ENCODE measurements around the gene SLC43A2. TPM values are rescaled to one million over a fixed set of nuclear protein-coding genes. Genes with fewer than 3 reads are reported as not detected.

SLC43A2 gene
- total RNA-seq, 1 experiment from 2014 or later: 12.6 TPM

- intact Hi-C loops (cut with micrococcal nuclease): no loop called here
- Histone ChIP-seq H4K20me1 (ENCODE audit: insufficient read depth) (no peaks in the 10 kb centered on the region), H2AFZ (ENCODE audit: low read depth, low read length, poor library complexity, severe bottlenecking) (no peak overlapping the region), H3K27ac (ENCODE audit: low read depth, low read length) (no peak overlapping the region), H3K36me3 (ENCODE audit: control insufficient read depth in 1 of 2, insufficient read depth in 2 of 2, low read length in 2 of 2) (no peaks in the 10 kb centered on the region), H3K9me3 (ENCODE audit: control insufficient read depth in 1 of 2, insufficient read depth in 1 of 2, low read depth in 1 of 2, low read length in 2 of 2) (no peaks in the 10 kb centered on the region), H3K79me2 (ENCODE audit: insufficient read depth, low read length) (no peaks in the 10 kb centered on the region), H3K4me1 (ENCODE audit: control insufficient read depth in 1 of 2, insufficient read depth in 2 of 2, low read length in 2 of 2) (peaks cover 14 to 46% of the 10 kb centered on the region in 2 experiments), H3K27me3 (ENCODE audit: insufficient read depth, low read length) (no peaks in the 10 kb centered on the region), H3K9me2 (ENCODE audit: insufficient read depth) (no peaks in the 10 kb centered on the region), H3K9ac (ENCODE audit: low read length) (no peak overlapping the region), H3K4me3 (replicated peaks in 1 of 2; ENCODE audit: low read depth in 1 of 2, low read length in 2 of 2) (no peak overlapping the region), H3K4me2 (ENCODE audit: low read length) (no peak overlapping the region)
- DNase-seq (ENCODE audit: low read depth, low spot score) (no peak), ATAC-seq (no peak)
- RAD21 ChIA-PET (ENCODE audit: low non-redundant PET in 1 of 2, low total read pairs in 2 of 2, uncharacterized antibody in 2 of 2, unreplicated experiment in 2 of 2): no interaction called here
- CTCF ChIA-PET: interaction anchor here (0.8 kb wide), 1 partner anchor 51 kb away, joined by 3 read pairs; no protein-coding TSS in a partner anchor
- no TSS peak for BruUV-seq (replicated peaks)
- POLR2A ChIA-PET: interaction anchor here (1.2 kb wide), 1 partner anchor 10 kb away, joined by 3 read pairs; no protein-coding TSS in a partner anchor
- TF ChIP-seq, protein P1, sequence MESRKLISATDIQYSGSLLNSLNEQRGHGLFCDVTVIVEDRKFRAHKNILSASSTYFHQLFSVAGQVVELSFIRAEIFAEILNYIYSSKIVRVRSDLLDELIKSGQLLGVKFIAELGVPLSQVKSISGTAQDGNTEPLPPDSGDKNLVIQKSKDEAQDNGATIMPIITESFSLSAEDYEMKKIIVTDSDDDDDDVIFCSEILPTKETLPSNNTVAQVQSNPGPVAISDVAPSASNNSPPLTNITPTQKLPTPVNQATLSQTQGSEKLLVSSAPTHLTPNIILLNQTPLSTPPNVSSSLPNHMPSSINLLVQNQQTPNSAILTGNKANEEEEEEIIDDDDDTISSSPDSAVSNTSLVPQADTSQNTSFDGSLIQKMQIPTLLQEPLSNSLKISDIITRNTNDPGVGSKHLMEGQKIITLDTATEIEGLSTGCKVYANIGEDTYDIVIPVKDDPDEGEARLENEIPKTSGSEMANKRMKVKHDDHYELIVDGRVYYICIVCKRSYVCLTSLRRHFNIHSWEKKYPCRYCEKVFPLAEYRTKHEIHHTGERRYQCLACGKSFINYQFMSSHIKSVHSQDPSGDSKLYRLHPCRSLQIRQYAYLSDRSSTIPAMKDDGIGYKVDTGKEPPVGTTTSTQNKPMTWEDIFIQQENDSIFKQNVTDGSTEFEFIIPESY (IDR thresholded peaks at IDR 0.05; ENCODE audit: extremely low read depth, insufficient replicate concordance, low read length): no peak
- TF ChIP-seq, protein P2, sequence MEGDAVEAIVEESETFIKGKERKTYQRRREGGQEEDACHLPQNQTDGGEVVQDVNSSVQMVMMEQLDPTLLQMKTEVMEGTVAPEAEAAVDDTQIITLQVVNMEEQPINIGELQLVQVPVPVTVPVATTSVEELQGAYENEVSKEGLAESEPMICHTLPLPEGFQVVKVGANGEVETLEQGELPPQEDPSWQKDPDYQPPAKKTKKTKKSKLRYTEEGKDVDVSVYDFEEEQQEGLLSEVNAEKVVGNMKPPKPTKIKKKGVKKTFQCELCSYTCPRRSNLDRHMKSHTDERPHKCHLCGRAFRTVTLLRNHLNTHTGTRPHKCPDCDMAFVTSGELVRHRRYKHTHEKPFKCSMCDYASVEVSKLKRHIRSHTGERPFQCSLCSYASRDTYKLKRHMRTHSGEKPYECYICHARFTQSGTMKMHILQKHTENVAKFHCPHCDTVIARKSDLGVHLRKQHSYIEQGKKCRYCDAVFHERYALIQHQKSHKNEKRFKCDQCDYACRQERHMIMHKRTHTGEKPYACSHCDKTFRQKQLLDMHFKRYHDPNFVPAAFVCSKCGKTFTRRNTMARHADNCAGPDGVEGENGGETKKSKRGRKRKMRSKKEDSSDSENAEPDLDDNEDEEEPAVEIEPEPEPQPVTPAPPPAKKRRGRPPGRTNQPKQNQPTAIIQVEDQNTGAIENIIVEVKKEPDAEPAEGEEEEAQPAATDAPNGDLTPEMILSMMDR (IDR thresholded peaks at IDR 0.05 in 2 of 3, conservative IDR thresholded peaks at IDR 0.05 in 1 of 3; ENCODE audit: borderline replicate concordance in 1 of 3, insufficient read depth in 1 of 3, low read depth in 2 of 3, low read length in 2 of 3): no peak
Observed at GRCh38 chr17:1625581-1625980, 3.1 kb downstream of the SLC43A2 start.

DNA sequence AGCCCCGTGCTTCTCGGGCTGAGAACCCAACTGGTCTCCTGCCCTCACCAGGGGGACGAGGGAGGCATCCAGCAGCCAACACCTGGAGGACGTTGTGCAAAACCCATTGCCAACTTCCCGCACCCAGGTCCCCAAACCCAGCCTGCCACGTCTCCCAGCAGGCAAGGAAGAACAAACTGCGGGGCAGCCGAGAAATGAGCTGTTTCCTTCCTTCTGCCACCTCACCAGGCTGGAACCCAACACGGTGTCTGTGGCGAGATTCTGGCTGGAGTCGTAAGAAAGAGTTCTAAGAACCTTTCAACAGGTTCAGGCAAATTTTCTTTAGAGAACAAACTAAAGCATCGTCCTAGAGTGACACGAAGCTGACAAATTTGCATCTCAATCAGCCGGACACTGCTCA is 3.6 kb downstream of the SLC43A2 start:
- BruUV-seq (replicated peaks): no TSS peak
- Histone ChIP-seq H3K4me3 (replicated peaks in 1 of 2; ENCODE audit: low read depth in 1 of 2, low read length in 2 of 2) (no peak overlapping the region), H4K20me1 (ENCODE audit: insufficient read depth) (no peaks in the 10 kb centered on the region), H3K9me2 (ENCODE audit: insufficient read depth) (no peaks in the 10 kb centered on the region), H3K9ac (ENCODE audit: low read length) (no peak overlapping the region), H3K4me1 (ENCODE audit: control insufficient read depth in 1 of 2, insufficient read depth in 2 of 2, low read length in 2 of 2) (peaks cover 13 to 41% of the 10 kb centered on the region in 2 experiments), H3K27ac (ENCODE audit: low read depth, low read length) (no peak overlapping the region), H3K9me3 (ENCODE audit: control insufficient read depth in 1 of 2, insufficient read depth in 1 of 2, low read depth in 1 of 2, low read length in 2 of 2) (no peaks in the 10 kb centered on the region), H3K4me2 (ENCODE audit: low read length) (no peak overlapping the region), H3K27me3 (ENCODE audit: insufficient read depth, low read length) (no peaks in the 10 kb centered on the region), H3K79me2 (ENCODE audit: insufficient read depth, low read length) (no peaks in the 10 kb centered on the region), H3K36me3 (ENCODE audit: control insufficient read depth in 1 of 2, insufficient read depth in 2 of 2, low read length in 2 of 2) (no peaks in the 10 kb centered on the region), H2AFZ (ENCODE audit: low read depth, low read length, poor library complexity, severe bottlenecking) (no peak overlapping the region)
- CTCF ChIA-PET: no interaction called here
- ATAC-seq (no peak), DNase-seq (ENCODE audit: low read depth, low spot score) (no peak)
- RAD21 ChIA-PET (ENCODE audit: low non-redundant PET in 1 of 2, low total read pairs in 2 of 2, uncharacterized antibody in 2 of 2, unreplicated experiment in 2 of 2): no interaction called here
- intact Hi-C loops (cut with micrococcal nuclease): no loop called here
- TF ChIP-seq TCF7L2 (IDR thresholded peaks at IDR 0.05; ENCODE audit: borderline replicate concordance, extremely low read depth, insufficient read depth, insufficient read length) (no peak), EZH2 (IDR thresholded peaks at IDR 0.05) (no peak), ATF3 (IDR thresholded peaks at IDR 0.05) (no peak)
- POLR2A ChIA-PET: interaction anchor here (1.2 kb wide), 1 partner anchor 9 kb away, joined by 3 read pairs; no protein-coding TSS in a partner anchor
